ENCODE measurements around the gene MZT2A.
"Not testable (repeated sequence)": the region's sequence is repeated elsewhere in the genome, so short reads cannot be mapped to it uniquely, and the experiment has no call there.

MZT2A gene

GRCh38 chr2:131491469-131491836, 744 bp downstream of the MZT2A start:
- DNase-seq (ENCODE audit: low spot score): not testable (repeated sequence)

GRCh38 chr2:131490616-131491468, 1.4 kb downstream of the MZT2A start:
- DNase-seq (ENCODE audit: low spot score): peak; percentile 33

GRCh38 chr2:131488306-131489205, 3.6 kb downstream of the MZT2A start:
- no peak for DNase-seq (ENCODE audit: low spot score)

GRCh38 chr2:131486201-131486902, 5.8 kb downstream of the MZT2A start:
- DNase-seq (ENCODE audit: low spot score): not testable (repeated sequence)

GRCh38 chr2:131484906-131485460, 7.2 kb downstream of the MZT2A start:
- DNase-seq (ENCODE audit: low spot score): not testable (repeated sequence)

GRCh38 chr2:131483981-131484820, 8.0 kb downstream of the MZT2A start:
- not testable (repeated sequence) for DNase-seq (ENCODE audit: low spot score)

GRCh38 chr2:131482506-131483155, 9.6 kb downstream of the MZT2A start:
- DNase-seq (ENCODE audit: low spot score): not testable (repeated sequence)

GRCh38 chr2:131480351-131480750, 11.8 kb downstream of the MZT2A start:
- DNase-seq (ENCODE audit: low spot score): not testable (repeated sequence)

GRCh38 chr2:131478850-131479461, 13.2 kb downstream of the MZT2A start:
- not testable (repeated sequence) for DNase-seq (ENCODE audit: low spot score)

GRCh38 chr2:131478074-131478849, 13.9 kb downstream of the MZT2A start:
- DNase-seq (ENCODE audit: low spot score): not testable (repeated sequence)

GRCh38 chr2:131477227-131477626, 15.0 kb downstream of the MZT2A start:
- DNase-seq (ENCODE audit: low spot score): not testable (repeated sequence)

GRCh38 chr2:131476363-131476762, 15.8 kb downstream of the MZT2A start:
- DNase-seq (ENCODE audit: low spot score): not testable (repeated sequence)

- no peak for DNase-seq (ENCODE audit: low spot score)
Observed at GRCh38 chr2:131475831-131476230, 16.4 kb downstream of the MZT2A start, which contains the start of gene TUBA3D. TUBA3D (plus strand) TSS chr2:131476119; CDS start chr2:131476200, 81 bp downstream.

GRCh38 chr2:131473266-131473665, 18.9 kb downstream of the MZT2A start:
- not testable (repeated sequence) for DNase-seq (ENCODE audit: low spot score)

- DNase-seq (ENCODE audit: low spot score): not testable (repeated sequence)
Observed at GRCh38 chr2:131471624-131472023, 20.6 kb downstream of the MZT2A start.

GRCh38 chr2:131470944-131471343, 21.3 kb downstream of the MZT2A start:
- not testable (repeated sequence) for DNase-seq (ENCODE audit: low spot score)

- DNase-seq (ENCODE audit: low spot score): not testable (repeated sequence)
Observed at GRCh38 chr2:131467722-131468121, 24.5 kb downstream of the MZT2A start.

GRCh38 chr2:131454914-131455313, 37.3 kb downstream of the MZT2A start:
- DNase-seq (ENCODE audit: low spot score): not testable (repeated sequence)

Data from RKO (cell line).